Astrocyte (in vitro differentiated cells and primary cell): ENCODE results near the gene SLC47A2. TPM values are rescaled to one million over a fixed set of nuclear protein-coding genes. Genes with fewer than 3 reads are reported as not detected.

Experiments
- DNase-seq: peaks from one replicate; pipeline ENCODE4 v3.0.0-alpha.2; 2010; ENCODE audit warnings: low read depth
- FAIRE-seq: peaks from 2 replicates; lab custom pipeline; 2011; peaks lifted over from hg19 to GRCh38; lab: Jason Lieb, UNC
- H2AFZ ChIP-seq: 2 replicates; pipeline ENCODE4 v1.6.0; 2012; ENCODE audit warnings: low read depth, low read length, inconsistent platforms
- H3K27ac ChIP-seq: 2 replicates; pipeline ENCODE4 v1.5.1; 2011; ENCODE audit warnings: low read depth, low read length, inconsistent platforms
- H3K27me3 ChIP-seq: 2 replicates; pipeline ENCODE4 v1.6.0; 2011; ENCODE audit warnings: low read length, inconsistent platforms; ENCODE audit not compliant: insufficient read depth
- H3K36me3 ChIP-seq: 2 replicates; pipeline ENCODE4 v1.5.1; 2011; ENCODE audit warnings: low read length, inconsistent platforms; ENCODE audit not compliant: insufficient read depth
- H3K4me1 ChIP-seq: 2 replicates; pipeline ENCODE4 v1.5.1; 2011; ENCODE audit warnings: low read length, inconsistent platforms; ENCODE audit not compliant: insufficient read depth
- H3K4me2 ChIP-seq: 2 replicates; pipeline ENCODE4 v1.6.0; 2012; ENCODE audit warnings: low read length, inconsistent platforms
- H3K4me3 ChIP-seq: 2 replicates; pipeline ENCODE4 v1.5.1; 2011; ENCODE audit warnings: low read depth, mild to moderate bottlenecking, low read length, inconsistent platforms; ENCODE audit not compliant: insufficient read depth
- H3K79me2 ChIP-seq: 2 replicates; pipeline ENCODE4 v1.6.0; 2012; ENCODE audit warnings: mild to moderate bottlenecking, low read length, inconsistent platforms; ENCODE audit not compliant: insufficient read depth
- H3K9ac ChIP-seq: 2 replicates; pipeline ENCODE4 v1.6.0; 2012; ENCODE audit warnings: mild to moderate bottlenecking, low read length, inconsistent platforms
- H3K9me3 ChIP-seq: 2 replicates; pipeline ENCODE4 v1.5.1; 2012; ENCODE audit warnings: low read depth, mild to moderate bottlenecking, low read length, inconsistent platforms; ENCODE audit not compliant: insufficient read depth
- H4K20me1 ChIP-seq: 2 replicates; pipeline ENCODE4 v1.6.0; 2012; ENCODE audit warnings: low read length, inconsistent platforms; ENCODE audit not compliant: insufficient read depth
- H3K27ac Mint-ChIP-seq: one replicate; pipeline ENCODE4 v1.8.0; 2021; ENCODE audit warnings: mild to moderate bottlenecking, mixed read lengths; ENCODE audit not compliant: unreplicated experiment
- H3K27me3 Mint-ChIP-seq: one replicate; pipeline ENCODE4 v1.8.0; 2021; ENCODE audit warnings: low read depth, mixed read lengths; ENCODE audit not compliant: unreplicated experiment
- H3K36me3 Mint-ChIP-seq: one replicate; pipeline ENCODE4 v1.8.0; 2021; ENCODE audit warnings: low read depth, mixed read lengths; ENCODE audit not compliant: unreplicated experiment
- H3K4me1 Mint-ChIP-seq: one replicate; pipeline ENCODE4 v1.8.0; 2021; ENCODE audit warnings: low read depth, mixed read lengths; ENCODE audit not compliant: unreplicated experiment
- H3K4me3 Mint-ChIP-seq: one replicate; pipeline ENCODE4 v1.8.0; 2021; ENCODE audit warnings: mild to moderate bottlenecking, moderate library complexity, mixed read lengths; ENCODE audit not compliant: unreplicated experiment
- H3K9me3 Mint-ChIP-seq: one replicate; pipeline ENCODE4 v1.8.0; 2021; ENCODE audit warnings: mild to moderate bottlenecking, mixed read lengths; ENCODE audit not compliant: unreplicated experiment
- EZH2 ChIP-seq: IDR thresholded peaks from 2 replicates; pipeline ENCODE4 v1.6.1; 2012; ENCODE audit warnings: mild to moderate bottlenecking, low read length, inconsistent platforms; ENCODE audit not compliant: insufficient read depth
- total RNA-seq: library from RNA; stranded (reverse); gene quantifications from 2 replicates; pipeline ENCODE4 v1.2.1, GENCODE V29; 2021
- TF ChIP-seq, protein P1 (sequence below): IDR thresholded peaks from 2 replicates; pipeline ENCODE4 v1.5.1; 2011; ENCODE audit warnings: low read depth, mild to moderate bottlenecking, inconsistent platforms, low read length, moderate library complexity; ENCODE audit not compliant: insufficient read depth

The SLC47A2 gene
- total RNA-seq, 1 donor from 2014 or later: not detected

DNA sequence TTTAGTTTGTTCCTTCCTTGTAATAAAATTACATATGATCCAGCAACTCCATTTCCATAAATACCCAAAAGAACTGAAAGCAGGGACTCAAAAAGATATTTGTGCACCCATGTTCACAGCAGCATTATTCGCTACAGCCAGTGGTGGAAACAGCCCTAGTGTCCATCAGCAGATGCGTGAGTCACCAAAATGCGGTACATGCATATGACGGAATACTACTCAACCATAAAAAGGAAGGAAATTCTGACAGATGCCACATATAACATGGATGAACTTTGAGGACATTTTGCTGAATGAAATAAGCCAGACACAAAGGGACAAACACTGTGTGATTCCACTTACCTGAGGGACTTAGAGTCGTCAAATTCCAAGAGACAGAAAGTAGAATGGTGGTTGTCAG lies 9.1 kb upstream of the SLC47A2 start:
- H3K9me3 Mint-ChIP-seq: no peaks in the 10 kb centered on the region
- peaks cover 17% of the 10 kb centered on the region for H3K27me3 Mint-ChIP-seq
- H3K4me3 ChIP-seq: no peak overlapping the region
- no peak overlapping the region for H2AFZ ChIP-seq
- DNase-seq: no peak
- no peaks in the 10 kb centered on the region for H3K79me2 ChIP-seq
- H3K4me2 ChIP-seq: no peak overlapping the region
- no peaks in the 10 kb centered on the region for H3K36me3 ChIP-seq
- no peak overlapping the region for H3K4me3 Mint-ChIP-seq
- no peak overlapping the region for H3K27ac Mint-ChIP-seq
- H3K36me3 Mint-ChIP-seq: no peaks in the 10 kb centered on the region
- H4K20me1 ChIP-seq: no peaks in the 10 kb centered on the region
- H3K9me3 ChIP-seq: no peaks in the 10 kb centered on the region
- FAIRE-seq: no peak
- H3K9ac ChIP-seq: no peak overlapping the region
- H3K4me1 Mint-ChIP-seq: peaks cover 3% of the 10 kb centered on the region
- H3K4me1 ChIP-seq: no peaks in the 10 kb centered on the region
- H3K27ac ChIP-seq: no peak overlapping the region
- H3K27me3 ChIP-seq: peaks cover 4% of the 10 kb centered on the region
- no peak for TF ChIP-seq EZH2
- TF ChIP-seq, protein P1, sequence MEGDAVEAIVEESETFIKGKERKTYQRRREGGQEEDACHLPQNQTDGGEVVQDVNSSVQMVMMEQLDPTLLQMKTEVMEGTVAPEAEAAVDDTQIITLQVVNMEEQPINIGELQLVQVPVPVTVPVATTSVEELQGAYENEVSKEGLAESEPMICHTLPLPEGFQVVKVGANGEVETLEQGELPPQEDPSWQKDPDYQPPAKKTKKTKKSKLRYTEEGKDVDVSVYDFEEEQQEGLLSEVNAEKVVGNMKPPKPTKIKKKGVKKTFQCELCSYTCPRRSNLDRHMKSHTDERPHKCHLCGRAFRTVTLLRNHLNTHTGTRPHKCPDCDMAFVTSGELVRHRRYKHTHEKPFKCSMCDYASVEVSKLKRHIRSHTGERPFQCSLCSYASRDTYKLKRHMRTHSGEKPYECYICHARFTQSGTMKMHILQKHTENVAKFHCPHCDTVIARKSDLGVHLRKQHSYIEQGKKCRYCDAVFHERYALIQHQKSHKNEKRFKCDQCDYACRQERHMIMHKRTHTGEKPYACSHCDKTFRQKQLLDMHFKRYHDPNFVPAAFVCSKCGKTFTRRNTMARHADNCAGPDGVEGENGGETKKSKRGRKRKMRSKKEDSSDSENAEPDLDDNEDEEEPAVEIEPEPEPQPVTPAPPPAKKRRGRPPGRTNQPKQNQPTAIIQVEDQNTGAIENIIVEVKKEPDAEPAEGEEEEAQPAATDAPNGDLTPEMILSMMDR: no peak

- Histone ChIP-seq H3K9me3 (no peaks in the 10 kb centered on the region), H2AFZ (peak overlapping the region; percentile 41), H3K79me2 (no peaks in the 10 kb centered on the region), H3K27ac (no peak overlapping the region), H3K27me3 (peaks cover 4% of the 10 kb centered on the region), H3K36me3 (no peaks in the 10 kb centered on the region), H3K4me3 (no peak overlapping the region), H3K4me1 (no peaks in the 10 kb centered on the region), H4K20me1 (no peaks in the 10 kb centered on the region), H3K9ac (no peak overlapping the region), H3K4me2 (peak overlapping the region; percentile 63)
- Mint-ChIP-seq H3K4me1 (peaks cover 3% of the 10 kb centered on the region), H3K27me3 (peaks cover 20% of the 10 kb centered on the region), H3K27ac (no peak overlapping the region), H3K4me3 (no peak overlapping the region), H3K36me3 (no peaks in the 10 kb centered on the region), H3K9me3 (no peaks in the 10 kb centered on the region)
- no peak for DNase-seq
- TF ChIP-seq, protein P1: no peak
- no peak for TF ChIP-seq EZH2
- no peak for FAIRE-seq
Observed at GRCh38 chr17:19724501-19725420, 8.4 kb upstream of the SLC47A2 start.

- Histone ChIP-seq H3K36me3 (no peaks in the 10 kb centered on the region), H3K4me3 (no peak overlapping the region), H3K27me3 (peaks cover 4% of the 10 kb centered on the region), H3K9me3 (no peaks in the 10 kb centered on the region), H3K9ac (no peak overlapping the region), H3K79me2 (no peaks in the 10 kb centered on the region), H3K4me2 (peak overlapping the region; percentile 63), H2AFZ (no peak overlapping the region), H4K20me1 (no peaks in the 10 kb centered on the region), H3K27ac (no peak overlapping the region), H3K4me1 (no peaks in the 10 kb centered on the region)
- Mint-ChIP-seq H3K4me1 (peaks cover 3% of the 10 kb centered on the region), H3K9me3 (no peaks in the 10 kb centered on the region), H3K27ac (no peak overlapping the region), H3K27me3 (peaks cover 23% of the 10 kb centered on the region), H3K4me3 (no peak overlapping the region), H3K36me3 (no peaks in the 10 kb centered on the region)
- TF ChIP-seq, protein P1: no peak
- TF ChIP-seq EZH2: no peak
- no peak for DNase-seq
- FAIRE-seq: no peak
Observed at GRCh38 chr17:19723964-19724363, 7.6 kb upstream of the SLC47A2 start.
